A673 (cell line): ENCODE data around the gene RTN4RL2. TPM values are rescaled to one million over a fixed set of nuclear protein-coding genes. Genes with fewer than 3 reads are reported as not detected.

Experiments used
- BruUV-seq: library from RNA; stranded (reverse); fragments of 400-500 nt; replicated peaks from 2 replicates; lab custom pipeline; 2021; lab: Mats Ljungman, UMichigan
- CTCF ChIA-PET: fragments of 300-600 bp; sonication (Branson Sonifier 250); formaldehyde crosslinking; loops from one replicate; lab custom pipeline; 2022; ENCODE audit warnings: antibody characterized with exemption; lab: Charles Lee
- POLR2A ChIA-PET: fragments of 300-600 bp; sonication (Branson Sonifier 250); formaldehyde crosslinking; loops from one replicate; lab custom pipeline; 2022; ENCODE audit warnings: antibody characterized with exemption; ENCODE audit not compliant: low non-redundant PET; lab: Charles Lee
- DNase-seq: peaks from one replicate; pipeline ENCODE4 v3.0.0-alpha.2; 2015; ENCODE audit warnings: low spot score
- H3K27ac ChIP-seq: fragments of 200-600 bp; sonication (generic); 2 replicates; pipeline ENCODE4 v1.5.1; 2016; ENCODE audit warnings: mixed run types, low read depth, mild to moderate bottlenecking, mixed read lengths, antibody characterized with exemption, low read length; ENCODE audit not compliant: poor library complexity, severe bottlenecking
- H3K27me3 ChIP-seq: fragments of 200-600 bp; sonication (generic); replicated peaks from 2 replicates; pipeline ENCODE4 v1.6.1; 2017; ENCODE audit warnings: mixed run types, low read depth, mild to moderate bottlenecking, mixed read lengths, antibody characterized with exemption, low read length; ENCODE audit not compliant: insufficient read depth, poor library complexity
- H3K36me3 ChIP-seq: fragments of 200-600 bp; sonication (generic); 2 replicates; pipeline ENCODE4 v1.6.1; 2016; ENCODE audit warnings: mixed run types, mild to moderate bottlenecking, mixed read lengths, antibody characterized with exemption, low read length; ENCODE audit not compliant: insufficient read depth, poor library complexity, severe bottlenecking
- H3K4me1 ChIP-seq: fragments of 200-600 bp; sonication (generic); 2 replicates; pipeline ENCODE4 v1.6.1; 2017; ENCODE audit warnings: mixed run types, mild to moderate bottlenecking, mixed read lengths, antibody characterized with exemption, low read length; ENCODE audit not compliant: insufficient read depth, poor library complexity, severe bottlenecking
- H3K4me3 ChIP-seq: fragments of 200-600 bp; sonication (generic); 2 replicates; pipeline ENCODE4 v1.5.1; 2016; ENCODE audit warnings: low read depth, mixed run types, mild to moderate bottlenecking, mixed read lengths, low read length; ENCODE audit not compliant: poor library complexity, severe bottlenecking
- H3K9me3 ChIP-seq: fragments of 200-600 bp; sonication (generic); 2 replicates; pipeline ENCODE4 v1.6.1; 2016; ENCODE audit warnings: mixed run types, low read depth, mild to moderate bottlenecking, mixed read lengths, antibody characterized with exemption, low read length; ENCODE audit not compliant: poor library complexity, severe bottlenecking
- CTCF ChIP-seq: fragments of 300-800, 200-600 bp; sonication (generic); conservative IDR thresholded peaks from 2 replicates; pipeline ENCODE4 v1.5.1; 2017; ENCODE audit warnings: low read depth, mild to moderate bottlenecking, antibody characterized with exemption, low read length, moderate library complexity, mixed read lengths
- EZH2 ChIP-seq: fragments of 200-600 bp; sonication (generic); IDR thresholded peaks from 2 replicates; pipeline ENCODE4 v1.6.1; 2017; ENCODE audit warnings: borderline replicate concordance, low read depth, mild to moderate bottlenecking, mixed read lengths, antibody characterized with exemption, low read length; ENCODE audit not compliant: poor library complexity, severe bottlenecking
- intact Hi-C: fragments of 100-400 bp; cut with micrococcal nuclease; formaldehyde crosslinking; loops from one replicate; pipeline ENCODE4 v1.10.0; 2022; ENCODE audit not compliant: unreplicated experiment
- total RNA-seq: library from RNA; stranded (reverse); gene quantifications from 2 replicates; pipeline ENCODE4 v1.2.3, GENCODE V29; 2021

The RTN4RL2 gene
- total RNA-seq, 1 experiment from 2014 or later = 5.2 TPM

GRCh38 chr11:57485217-57485990 lies 25.1 kb downstream of the RTN4RL2 start:
- no peak for DNase-seq
- Histone ChIP-seq H3K9me3 (no peaks in the 10 kb centered on the region), H3K36me3 (no peaks in the 10 kb centered on the region), H3K4me1 (peaks cover 16% of the 10 kb centered on the region), H3K4me3 (no peak overlapping the region), H3K27me3 (no peaks in the 10 kb centered on the region), H3K27ac (no peak overlapping the region)
- ChIA-PET POLR2A (no interaction called here), CTCF (no interaction called here)
- BruUV-seq = no TSS peak
- no peak for TF ChIP-seq EZH2
- TF ChIP-seq CTCF = no peak
- intact Hi-C loops = no loop called here

- TF ChIP-seq CTCF = no peak
- peaks cover 10% of the 10 kb centered on the region for H3K4me1 ChIP-seq
- H3K36me3 ChIP-seq = no peaks in the 10 kb centered on the region
- H3K27ac ChIP-seq = no peak overlapping the region
- POLR2A ChIA-PET = no interaction called here
- no peak overlapping the region for H3K4me3 ChIP-seq
- no TSS peak for BruUV-seq
- intact Hi-C loops = no loop called here
- H3K9me3 ChIP-seq = no peaks in the 10 kb centered on the region
- no peaks in the 10 kb centered on the region for H3K27me3 ChIP-seq
- DNase-seq = no peak
- CTCF ChIA-PET = no interaction called here
These were observed 26.9 kb downstream of the RTN4RL2 start for GRCh38 chr11:57487021-57487778.

GRCh38 chr11:57487920-57488659 lies 27.8 kb downstream of the RTN4RL2 start:
- CTCF ChIA-PET = no interaction called here
- TF ChIP-seq CTCF (no peak), EZH2 (no peak)
- no peak overlapping the region for H3K4me3 ChIP-seq
- no TSS peak for BruUV-seq
- no peaks in the 10 kb centered on the region for H3K36me3 ChIP-seq
- DNase-seq = no peak
- POLR2A ChIA-PET = interaction anchor here (0.6 kb wide), 1 partner anchor 17 kb away, joined by 4 read pairs; no protein-coding TSS in a partner anchor
- no peak overlapping the region for H3K27ac ChIP-seq
- H3K9me3 ChIP-seq = no peaks in the 10 kb centered on the region
- H3K4me1 ChIP-seq = peaks cover 3% of the 10 kb centered on the region
- H3K27me3 ChIP-seq = no peaks in the 10 kb centered on the region
- intact Hi-C loops = no loop called here
